SK-N-MC (cell line): ENCODE data around the gene SLC38A11.

Experiments used
- EZH2 ChIP-seq: fragments of 200-600 bp; sonication (generic); IDR thresholded peaks from one replicate; pipeline ENCODE4 v1.6.1; 2017; ENCODE audit warnings: antibody characterized with exemption
- FOXP2 ChIP-seq: optimal IDR thresholded peaks from 2 replicates; pipeline ENCODE3; 2011; ENCODE audit warnings: mild to moderate bottlenecking, moderate library complexity; ENCODE audit not compliant: insufficient read depth; ENCODE audit errors: extremely low read length, control extremely low read depth

DNA sequence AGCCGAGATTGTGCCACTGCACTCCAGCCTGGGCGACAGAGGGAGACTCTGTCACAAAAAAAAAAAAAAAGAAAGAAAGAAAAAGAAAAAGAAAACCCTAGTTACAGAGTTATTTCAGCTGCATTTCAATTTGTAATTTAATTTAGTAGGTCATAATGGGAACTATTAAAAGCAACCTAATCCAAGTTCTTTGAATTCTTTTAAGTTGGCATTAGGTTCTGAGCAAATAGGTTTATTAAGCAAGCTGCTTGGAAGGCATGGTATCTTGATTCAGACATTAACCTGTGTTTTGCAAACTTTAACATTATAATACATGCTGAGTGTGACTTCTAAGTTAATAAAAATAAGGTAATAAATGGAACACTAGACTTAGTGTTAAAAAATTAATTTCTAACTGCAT is 83.9 kb downstream of the SLC38A11 start:
- no peak for TF ChIP-seq FOXP2
- TF ChIP-seq EZH2, result no peak
